ENCODE results near the gene PBX1.

Gene PBX1

DNA sequence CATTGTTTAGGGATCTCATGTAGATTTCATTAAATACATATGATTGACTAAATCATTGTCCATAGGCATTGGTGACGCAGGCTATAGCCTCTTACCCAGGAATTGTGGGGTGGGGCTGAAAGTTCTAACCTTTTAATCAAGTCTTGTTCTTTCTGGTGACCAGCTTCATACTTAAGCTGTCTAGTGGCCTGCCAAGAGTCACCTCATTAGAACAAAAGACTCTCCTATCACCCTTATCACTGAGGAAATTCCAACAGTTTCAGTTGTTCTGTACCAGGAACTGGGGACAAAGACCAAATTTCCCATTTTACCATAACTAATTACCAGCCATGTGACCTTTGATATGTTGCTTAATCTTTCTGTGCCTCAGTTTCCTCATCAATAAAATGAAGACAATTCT, 298.5 kb downstream of the PBX1 start:
- DNase-seq (ENCODE audit: low read depth in 2 of 3, low spot score in 2 of 3): no peak

DNA sequence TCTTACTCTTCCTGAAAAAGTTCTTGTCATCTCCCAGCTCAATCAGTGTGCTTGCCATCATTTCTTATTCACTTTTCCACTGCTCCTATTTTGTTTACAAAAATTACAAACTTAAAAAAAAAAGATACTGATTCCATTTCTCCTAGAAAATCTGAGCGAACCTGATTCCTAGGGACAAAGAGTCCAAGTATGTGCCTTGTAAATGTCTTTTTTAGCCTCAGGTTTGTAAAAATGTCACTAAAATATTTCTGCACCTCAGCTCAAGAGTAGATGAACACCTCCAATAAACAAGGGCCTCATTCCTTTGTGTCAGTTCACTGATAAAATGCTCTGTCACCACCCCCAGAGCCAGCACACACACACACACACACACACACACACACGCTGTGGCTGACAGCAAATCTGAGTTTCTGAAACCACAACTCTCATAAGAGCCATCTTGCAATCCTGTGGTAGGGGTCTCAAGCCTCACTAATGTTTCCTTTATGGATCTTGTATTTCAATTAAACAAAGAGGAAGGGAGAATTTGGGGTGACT, 299.2 kb downstream of the PBX1 start:
- DNase-seq (ENCODE audit: low read depth in 2 of 3, low spot score in 2 of 3): no peak

DNA sequence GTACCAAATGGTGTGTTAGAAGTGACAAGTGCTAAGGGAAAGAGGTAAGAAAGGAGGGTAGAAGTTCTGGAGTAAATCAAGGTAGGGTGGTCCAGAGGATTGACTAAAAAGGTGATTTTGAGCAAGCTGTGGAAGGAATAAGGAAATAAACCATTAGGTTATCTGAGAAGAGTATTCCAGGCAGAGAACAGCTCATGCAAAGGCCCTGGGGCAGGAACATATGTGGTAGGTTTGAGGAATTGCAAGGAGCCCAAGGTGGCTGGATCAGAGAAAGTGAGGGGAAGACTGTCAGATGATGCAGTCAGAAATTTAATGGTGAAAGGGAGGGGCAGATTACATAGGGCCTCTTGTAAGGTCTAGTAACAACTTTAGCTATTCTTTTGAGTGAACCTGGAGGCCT, 302.6 kb downstream of the PBX1 start:
- no peak for DNase-seq (ENCODE audit: low read depth in 2 of 3, low spot score in 2 of 3)

DNA sequence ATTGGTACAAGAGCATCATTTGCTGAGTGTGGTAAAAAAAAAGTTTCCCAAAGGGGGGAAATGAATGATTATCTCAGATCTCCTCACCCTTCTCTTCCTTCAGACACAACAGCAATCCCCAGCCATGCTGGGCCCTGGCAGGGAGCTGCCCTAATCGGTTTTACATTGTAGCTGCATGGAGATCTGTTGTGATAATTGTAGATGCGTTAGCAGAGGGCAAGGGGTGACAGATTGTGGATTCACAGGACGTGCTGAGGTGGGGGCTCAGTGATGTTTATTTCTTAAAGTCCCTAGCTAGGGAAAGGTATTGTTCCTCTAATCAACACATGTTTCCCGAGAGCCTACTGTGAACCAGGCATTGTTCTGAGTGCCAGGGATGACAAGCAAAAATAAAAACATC, 304.1 kb downstream of the PBX1 start:
- DNase-seq (ENCODE audit: low read depth in 2 of 3, low spot score in 2 of 3): no peak

DNA sequence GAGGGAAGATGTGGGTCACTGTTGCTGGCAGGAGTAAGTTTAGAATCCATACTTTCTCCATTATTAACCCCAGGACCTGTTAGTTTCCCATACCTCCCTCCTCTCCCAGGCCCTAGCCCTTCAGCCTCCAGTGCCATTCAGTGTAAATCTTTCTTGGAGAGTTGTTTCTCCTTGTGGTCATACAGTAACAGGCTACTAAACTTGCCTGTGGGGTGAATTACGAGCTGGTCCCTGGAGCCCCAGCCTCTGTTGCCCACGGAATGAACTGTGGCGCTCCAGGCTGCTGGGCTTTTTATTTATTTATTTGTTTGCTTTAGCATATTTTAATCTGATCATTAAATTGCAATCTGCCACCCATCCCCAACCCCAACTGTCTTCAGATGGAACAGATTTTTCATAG, 305.2 kb downstream of the PBX1 start:
- no peak for DNase-seq (ENCODE audit: low read depth in 2 of 3, low spot score in 2 of 3)

DNA sequence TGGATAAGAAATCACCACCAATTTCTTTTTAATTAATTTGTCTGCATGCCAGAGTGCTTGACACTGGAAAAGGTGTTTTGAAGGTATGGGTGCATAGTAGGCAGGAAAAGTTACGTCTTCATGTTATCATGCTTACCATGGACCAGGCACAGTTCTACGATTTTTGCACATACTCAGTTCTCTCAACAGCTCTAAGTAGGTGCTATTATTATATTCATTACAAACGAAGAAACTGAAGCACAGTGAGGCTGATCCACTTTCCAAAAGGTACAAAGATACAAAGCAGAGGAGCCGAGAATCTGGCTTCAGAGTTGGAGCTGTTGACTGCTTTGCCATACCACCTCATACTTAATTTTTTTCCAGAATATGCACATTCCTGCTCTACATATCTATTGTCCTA, 306.4 kb downstream of the PBX1 start:
- no peak for DNase-seq (ENCODE audit: low read depth in 2 of 3, low spot score in 2 of 3)

DNA sequence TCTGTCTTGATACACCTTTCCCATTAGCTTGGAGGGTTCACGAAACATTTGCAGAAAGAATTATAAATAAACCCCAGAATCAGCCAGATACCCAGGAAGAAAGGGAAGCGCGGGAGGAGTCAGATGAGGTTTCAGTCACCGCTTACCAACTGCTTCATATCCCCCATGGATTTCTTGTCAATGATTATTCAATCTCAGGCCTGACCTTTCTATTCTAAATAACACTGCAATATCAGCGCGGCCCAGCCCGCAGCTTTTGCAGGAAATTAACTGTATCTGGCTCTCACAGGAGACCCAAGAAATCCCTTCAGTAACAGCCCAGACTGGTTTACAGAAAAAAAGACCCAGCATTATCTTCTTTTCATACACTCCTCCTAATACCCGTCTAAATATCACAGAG, 308.6 kb downstream of the PBX1 start:
- DNase-seq (ENCODE audit: low read depth in 2 of 3, low spot score in 2 of 3): no peak

DNA sequence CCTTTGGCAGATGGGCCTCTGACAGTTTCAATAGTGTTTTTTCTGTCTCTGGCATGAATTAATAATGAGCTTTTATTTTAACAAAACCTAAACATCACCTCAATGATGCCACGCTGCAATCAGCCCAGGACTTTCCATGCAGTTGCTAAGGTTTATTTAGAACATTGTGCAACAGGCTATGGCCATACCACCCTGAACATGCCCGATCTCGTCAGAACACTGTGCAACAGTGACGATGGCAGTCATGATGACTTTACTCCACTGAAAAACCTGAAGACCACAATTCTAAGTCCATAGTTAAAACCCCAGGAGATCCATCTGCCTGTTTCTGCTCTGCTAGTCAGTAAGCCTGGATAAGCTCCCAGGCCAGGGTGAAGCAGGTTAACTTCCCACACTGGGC, 310.0 kb downstream of the PBX1 start:
- no peak for DNase-seq (ENCODE audit: low read depth in 2 of 3, low spot score in 2 of 3)

DNA sequence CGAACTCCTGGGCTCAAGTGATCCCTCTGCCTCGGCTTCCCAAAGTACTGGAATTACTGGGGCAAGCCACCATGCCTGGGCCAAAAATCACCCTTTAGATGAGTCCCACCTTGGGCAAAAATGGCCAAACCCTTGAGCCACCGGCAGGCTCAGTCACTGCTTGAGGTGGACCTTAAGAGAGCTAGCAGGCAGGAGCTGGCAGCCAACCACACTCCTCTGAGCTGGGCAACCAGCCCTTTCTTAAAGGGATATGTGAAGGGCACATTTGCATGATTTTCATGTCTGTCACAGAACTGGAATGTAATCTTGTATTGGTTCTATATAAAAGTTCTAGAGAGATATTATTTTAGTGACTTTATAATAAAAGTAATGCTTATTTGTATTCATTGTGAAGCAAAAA, 316.5 kb downstream of the PBX1 start:
- no peak for DNase-seq (ENCODE audit: low read depth in 2 of 3, low spot score in 2 of 3)

DNA sequence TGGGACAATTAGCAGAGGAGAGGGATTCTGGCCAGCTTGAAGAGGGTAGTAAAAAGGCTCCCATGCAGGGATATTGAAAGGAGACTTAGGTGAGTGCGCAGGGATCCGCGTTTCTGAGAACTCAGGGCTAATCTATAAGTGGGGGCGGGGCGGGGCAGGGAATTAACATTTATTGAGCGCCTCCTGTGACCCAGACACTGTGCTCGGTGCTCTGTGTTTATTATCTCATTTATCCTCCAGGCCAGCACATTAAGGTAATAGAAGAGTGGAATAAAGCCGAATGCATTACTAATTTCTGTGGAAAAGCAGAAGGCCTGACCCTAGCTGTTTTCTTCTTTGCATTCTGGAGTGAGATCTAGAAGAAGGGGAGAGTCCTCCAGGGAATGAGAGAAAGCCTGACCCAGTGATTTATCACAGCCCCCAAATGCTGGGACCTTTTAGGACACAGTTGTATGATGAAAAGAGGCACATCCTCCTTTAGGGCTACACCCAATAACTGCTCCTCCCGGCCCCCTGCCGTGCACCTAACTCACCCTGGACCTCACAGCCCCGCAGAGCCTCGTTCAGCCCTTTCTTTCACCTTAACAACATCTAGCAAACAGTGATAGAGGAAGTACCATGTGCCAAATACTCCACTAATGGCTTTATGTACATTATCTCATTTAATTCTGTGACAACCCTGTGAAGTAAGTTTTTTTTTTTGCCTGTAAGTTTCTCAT, 317.6 kb downstream of the PBX1 start:
- no peak for DNase-seq (ENCODE audit: low read depth in 2 of 3, low spot score in 2 of 3)

DNA sequence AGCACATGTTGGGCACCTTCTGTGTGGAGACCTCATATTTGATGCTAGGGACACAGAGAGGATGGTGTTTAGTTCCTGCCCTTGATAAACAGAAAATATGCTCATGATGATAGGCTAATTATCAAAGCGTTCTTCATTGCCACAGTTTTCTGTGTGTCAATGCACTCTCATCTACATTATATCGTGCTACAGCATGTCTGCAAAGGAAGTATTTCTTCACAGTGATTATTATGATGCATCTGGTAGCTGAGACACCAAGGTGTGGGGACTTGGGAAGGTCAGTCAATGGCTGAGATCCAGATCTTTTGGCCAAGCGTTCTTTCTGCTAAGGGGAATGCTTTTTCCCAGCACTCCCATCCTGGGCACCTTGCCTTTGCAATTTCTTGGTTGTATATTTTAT, 321.2 kb downstream of the PBX1 start:
- no peak for DNase-seq (ENCODE audit: low read depth in 2 of 3, low spot score in 2 of 3)

DNA sequence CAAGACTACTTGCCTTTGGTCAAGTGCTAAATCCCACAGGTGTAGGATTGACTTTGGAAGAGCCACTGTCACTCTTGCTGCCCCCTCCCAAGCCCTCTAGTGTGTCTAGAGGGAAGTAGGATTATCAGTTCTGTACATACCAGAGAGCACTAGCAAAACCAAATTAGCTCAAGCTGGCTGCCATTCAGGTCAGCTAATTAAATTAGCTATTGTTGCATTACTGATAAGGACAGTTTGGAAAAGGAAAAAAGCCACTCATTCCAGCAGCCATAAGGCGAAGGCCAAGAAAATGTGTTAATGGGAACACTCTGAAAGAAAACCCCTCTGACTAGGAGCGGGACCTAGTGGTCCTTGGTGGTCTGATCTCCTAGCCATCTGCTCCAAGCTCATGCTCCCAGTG, 321.7 kb downstream of the PBX1 start:
- no peak for DNase-seq (ENCODE audit: low read depth in 2 of 3, low spot score in 2 of 3)

DNA sequence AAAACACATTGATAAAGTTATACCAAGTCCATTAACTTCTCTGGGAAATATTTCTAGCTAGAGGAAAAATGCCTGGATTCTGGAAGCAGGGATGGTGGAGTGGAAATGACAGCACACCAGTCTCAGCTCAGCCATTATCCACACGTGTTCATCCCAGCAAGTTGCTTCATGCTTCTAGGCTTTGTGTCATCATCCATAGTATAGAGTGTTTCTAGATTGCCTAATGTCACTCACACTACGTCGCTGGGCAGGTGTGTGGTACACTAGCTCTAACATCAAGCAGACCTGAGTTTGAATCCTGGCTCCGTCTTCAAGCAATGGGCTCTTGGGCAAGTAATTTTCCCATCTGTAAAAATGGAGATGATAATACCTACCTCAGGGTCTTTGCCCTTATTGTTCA, 326.3 kb downstream of the PBX1 start:
- no peak for DNase-seq (ENCODE audit: low read depth in 2 of 3, low spot score in 2 of 3)

DNA sequence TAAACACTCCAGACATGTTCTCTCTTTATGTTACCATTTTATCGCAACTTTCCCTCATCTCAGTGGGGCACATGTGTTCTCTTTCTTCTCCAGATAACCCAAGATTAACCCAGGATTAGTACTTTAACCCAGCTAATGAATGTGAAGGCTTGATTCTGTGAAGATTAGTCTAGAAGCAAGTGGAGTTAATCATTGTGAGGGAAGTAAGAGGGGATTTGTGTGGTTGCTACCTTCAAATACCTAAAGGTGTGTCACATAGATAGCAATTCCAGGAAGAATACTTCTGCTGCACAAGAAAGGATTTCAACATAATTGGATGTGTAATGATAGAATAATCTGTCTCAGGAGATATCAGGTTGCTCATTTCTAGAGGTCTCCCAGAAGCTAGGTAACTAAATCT, 327.1 kb downstream of the PBX1 start:
- DNase-seq (ENCODE audit: low read depth in 2 of 3, low spot score in 2 of 3): no peak

DNA sequence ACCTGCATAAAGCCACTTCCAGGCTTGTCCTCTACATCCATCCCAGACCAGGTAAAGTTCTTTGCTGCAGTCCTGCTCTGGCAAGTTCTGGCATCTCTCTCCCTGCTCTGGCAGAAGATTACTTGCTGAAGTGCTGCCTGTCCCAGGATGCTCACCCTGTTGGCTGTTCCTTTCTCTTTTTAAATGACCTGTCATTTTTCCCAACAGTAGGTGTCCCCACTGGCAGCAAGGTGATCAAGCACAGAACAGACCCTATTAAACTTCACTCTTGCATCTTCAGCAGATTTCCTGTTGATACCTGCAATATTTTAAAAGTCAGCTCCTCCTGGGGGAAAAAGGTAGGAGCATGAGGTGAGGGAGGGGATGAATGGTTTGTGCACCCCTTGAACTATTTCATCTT, 332.6 kb downstream of the PBX1 start:
- DNase-seq (ENCODE audit: low read depth in 2 of 3, low spot score in 2 of 3): no peak

DNA sequence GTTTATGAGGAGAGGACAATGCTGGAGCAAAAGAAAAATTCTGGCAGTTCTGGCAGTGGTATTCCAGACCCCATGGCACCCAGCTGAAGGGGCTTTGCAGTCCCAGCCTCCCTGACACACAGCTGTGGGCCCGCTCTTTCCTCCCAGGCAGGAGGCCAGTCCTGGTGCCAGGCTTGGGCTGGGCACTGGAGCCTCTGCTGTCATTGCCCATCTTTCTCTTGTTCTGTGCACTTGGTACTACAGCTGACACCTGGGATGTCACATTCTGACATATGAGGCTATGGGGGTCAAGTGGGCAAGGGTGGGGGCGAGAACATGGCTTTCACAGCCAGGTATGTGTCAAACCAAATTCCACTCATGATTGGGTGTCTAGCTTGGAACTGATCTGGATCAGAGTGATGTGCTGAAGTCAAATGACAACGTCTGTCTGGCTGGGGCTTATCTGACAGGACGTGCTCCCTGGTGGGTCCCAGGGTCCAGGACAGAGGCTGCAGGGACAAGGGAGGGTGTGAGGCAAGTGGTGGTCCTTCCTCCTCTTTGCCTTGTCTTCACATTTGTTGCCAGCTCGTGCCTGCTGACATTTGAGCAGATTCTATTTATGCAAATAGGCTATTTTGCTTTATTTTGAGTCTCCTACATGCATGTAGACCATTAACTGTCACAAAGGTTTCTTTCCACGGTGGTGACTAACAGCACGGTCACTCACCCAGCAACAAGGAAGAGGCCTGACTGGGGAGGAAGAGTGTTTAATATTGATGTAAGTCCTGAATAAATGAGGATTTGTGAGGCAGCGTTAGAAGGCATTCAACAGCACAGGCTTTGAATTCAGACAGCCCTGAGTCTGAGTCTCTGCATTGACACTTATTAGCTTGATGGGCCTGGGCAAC, 336.3 kb downstream of the PBX1 start:
- no peak for DNase-seq (ENCODE audit: low read depth in 2 of 3, low spot score in 2 of 3)

DNA sequence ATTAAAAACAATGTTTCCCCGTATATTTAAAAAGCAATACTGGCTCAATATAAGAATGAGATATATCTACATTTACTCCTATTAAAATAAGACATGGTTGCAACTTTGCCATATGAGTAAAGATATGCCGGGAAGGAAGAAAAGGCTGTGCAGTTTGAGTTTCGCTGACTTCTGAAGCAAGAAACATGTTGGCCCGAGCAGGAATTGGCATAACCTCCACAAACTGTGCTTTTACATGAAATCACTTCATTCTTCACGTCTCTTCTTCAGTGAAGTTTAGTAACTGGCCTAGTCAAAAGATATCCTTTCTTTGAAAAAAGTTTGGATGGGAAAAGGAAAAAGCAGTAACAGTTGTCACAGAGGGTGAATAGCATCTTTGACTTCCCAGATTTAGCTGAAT, 342.0 kb downstream of the PBX1 start:
- no peak for DNase-seq (ENCODE audit: low read depth in 2 of 3, low spot score in 2 of 3)
